Activated CD4-positive, alpha-beta T cell treated with anti-CD3 and anti-CD28 coated beads, Interleukin-2, amount 50 U/mL, for 16 hours (primary cell): ENCODE results near the gene TRPM8.
"Not testable (repeated sequence)": the region's sequence is repeated elsewhere in the genome, so short reads cannot be mapped to it uniquely, and the experiment has no call there.

Experiments
- DNase-seq: peaks from one replicate; pipeline ENCODE4 v3.0.0-alpha.2; 2020

TRPM8 gene

DNA sequence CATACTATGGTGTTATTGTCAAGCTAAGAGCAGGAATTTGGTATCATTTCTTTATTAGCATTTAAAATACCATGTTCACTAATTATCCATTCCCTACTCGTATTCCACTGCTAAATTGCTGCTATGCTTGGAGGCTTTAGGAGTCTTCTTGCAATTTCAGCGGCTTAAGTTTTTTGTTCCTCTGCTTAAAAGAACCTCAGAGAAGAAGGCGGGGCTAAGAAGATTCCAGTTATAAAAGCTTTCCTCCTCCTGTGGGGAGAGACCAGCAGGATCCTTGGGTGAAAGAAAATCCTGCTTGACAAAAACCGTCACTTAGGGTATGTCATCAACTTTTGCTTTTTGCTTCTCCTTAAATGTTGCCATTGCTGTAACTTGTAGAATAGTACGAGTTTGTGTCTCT is at the start of gene TRPM8:
Gene TRPM8, plus strand, starts transcription at position 258 of the 400 bp plus-strand sequence. CDS start 9,165 bp downstream, outside the sequence.
- no peak for DNase-seq

DNA sequence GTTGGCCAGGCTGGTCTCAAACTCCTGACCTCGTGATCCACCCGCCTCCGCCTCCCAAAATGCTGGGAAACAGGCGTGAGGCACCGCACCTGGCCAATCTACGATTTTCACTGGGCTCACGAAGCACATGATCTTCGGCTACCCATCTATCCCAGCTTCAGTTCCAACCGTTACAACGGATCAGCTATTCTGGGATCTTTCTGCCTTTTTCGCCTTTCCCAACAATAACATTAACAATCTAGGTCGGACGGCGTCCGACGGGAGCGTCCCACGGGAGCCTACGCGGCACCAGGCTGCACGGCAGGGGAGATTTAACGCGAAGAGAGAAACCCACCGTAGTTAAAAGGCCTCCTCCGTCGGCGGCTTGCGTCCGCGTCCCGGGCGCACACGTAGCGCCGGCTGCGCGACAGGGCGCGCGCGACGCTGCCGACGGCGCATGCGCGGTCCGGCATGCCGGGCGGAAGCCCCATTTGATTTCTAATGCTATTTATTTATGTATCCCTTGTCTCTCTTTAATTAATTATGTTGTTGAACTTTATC is 49.1 kb upstream of the TRPM8 start, which contains the start of gene MSL3B:
Gene MSL3B, minus strand, starts transcription at position 394 of the 540 bp plus-strand sequence.
- peak; percentile 58 for DNase-seq

DNA sequence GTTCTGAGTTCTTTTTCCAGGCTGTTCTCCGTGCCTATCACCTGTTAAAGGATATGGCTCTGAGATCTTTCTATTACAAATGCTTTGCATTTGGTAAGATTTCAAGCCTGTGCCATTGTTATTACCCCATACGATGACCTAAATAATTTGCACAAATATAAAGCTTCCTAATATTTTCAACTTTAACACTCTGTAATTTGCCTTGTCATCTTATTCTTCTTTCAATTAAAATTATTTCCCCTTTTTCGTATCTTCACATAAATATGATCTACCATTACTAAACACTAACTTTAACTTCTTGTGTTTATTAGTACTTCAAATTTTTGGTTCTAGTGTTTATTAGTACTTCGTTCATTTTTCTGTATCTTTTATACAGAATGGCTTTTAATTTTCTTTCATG is 45.7 kb upstream of the TRPM8 start:
- DNase-seq, result no peak

DNA sequence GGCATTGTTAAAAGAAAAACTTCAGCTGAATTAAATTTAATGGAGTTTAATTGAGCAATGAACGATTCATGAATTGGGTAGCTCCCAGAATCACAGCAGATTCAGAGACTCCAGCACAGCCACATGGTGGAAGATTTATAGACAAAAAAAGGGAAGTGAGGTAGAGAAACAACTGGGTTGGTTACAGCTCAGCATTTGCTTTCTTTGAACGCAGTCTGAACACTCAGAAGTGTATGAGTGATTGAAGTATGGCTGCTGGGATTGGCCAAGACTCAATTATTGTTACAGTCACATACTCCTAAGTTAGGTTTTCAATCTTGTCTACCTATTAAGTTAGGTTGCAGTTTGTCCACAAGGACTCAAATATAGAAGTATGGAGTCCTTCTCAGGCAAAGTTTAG is 45.0 kb upstream of the TRPM8 start:
- DNase-seq, result not testable (repeated sequence)

- no peak for DNase-seq
Observed at GRCh38 chr2:233882353-233882752, 34.8 kb upstream of the TRPM8 start.

DNA sequence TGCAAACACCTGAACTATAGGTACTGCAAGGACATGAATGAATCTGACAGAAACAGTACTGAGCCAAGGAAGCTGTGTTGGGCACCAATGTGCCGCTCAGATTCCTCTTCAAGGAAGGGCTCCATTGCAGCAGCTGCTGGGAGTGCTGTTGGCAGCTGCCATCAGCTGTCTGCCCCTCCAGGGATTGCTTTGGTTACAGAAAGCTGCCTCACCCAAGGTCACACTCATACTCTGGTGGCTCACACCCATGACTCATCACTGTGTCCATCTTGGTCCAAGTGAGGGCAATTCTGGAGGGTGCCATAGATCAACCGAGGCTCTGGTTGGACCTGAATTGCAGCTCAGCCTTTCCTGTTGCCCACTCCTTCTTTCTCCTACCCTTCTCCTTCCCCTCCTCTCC is 24.4 kb upstream of the TRPM8 start:
- DNase-seq, result no peak

- DNase-seq, result not testable (repeated sequence)
Observed at GRCh38 chr2:233896253-233896652, 20.9 kb upstream of the TRPM8 start.

GRCh38 chr2:233901367-233901766 is 15.8 kb upstream of the TRPM8 start:
- no peak for DNase-seq

- DNase-seq, result no peak
Observed at GRCh38 chr2:233901884-233902283, 15.3 kb upstream of the TRPM8 start.

- DNase-seq, result no peak
Observed at GRCh38 chr2:233905945-233906344, 11.2 kb upstream of the TRPM8 start.

- DNase-seq, result no peak
Observed at GRCh38 chr2:233907627-233908026, 9.5 kb upstream of the TRPM8 start.

DNA sequence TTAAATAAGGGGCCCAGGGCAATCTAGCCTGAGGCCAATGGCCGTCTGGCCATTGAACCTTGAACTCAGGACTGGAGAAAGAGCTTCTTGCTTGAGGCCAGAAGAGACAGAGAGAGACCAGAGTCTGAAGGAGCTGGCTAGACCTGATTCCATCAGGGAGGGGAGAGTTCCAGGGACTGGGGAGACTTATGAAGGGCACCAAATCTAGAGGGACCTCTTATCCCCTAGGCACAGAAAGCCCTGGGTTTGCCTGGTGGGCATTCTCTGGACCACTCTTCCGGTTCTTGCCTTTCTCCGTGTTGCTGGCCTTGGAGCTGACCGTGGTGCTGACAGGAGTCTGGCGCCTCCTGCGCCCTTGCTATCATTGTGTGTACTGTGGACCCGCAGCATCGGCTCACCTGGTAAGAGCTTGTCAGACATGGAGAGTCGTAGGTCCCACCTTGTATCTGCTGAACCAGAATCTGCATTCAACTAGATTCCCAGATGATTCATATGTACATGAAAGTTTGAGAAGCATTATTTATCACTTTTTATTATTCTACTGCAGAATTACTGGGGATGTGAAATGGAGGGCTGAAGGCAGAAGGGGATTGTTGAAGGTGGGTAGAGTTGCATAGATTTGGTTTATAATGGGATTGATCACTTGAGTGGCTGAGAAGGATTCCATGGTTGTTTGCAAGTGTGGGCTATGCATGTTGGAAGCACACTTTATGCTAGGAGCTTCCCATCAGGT is 4.3 kb upstream of the TRPM8 start:
- peak; percentile 9 for DNase-seq

GRCh38 chr2:233915128-233915527 is 2.0 kb upstream of the TRPM8 start:
- no peak for DNase-seq

- DNase-seq, result no peak
Observed at GRCh38 chr2:233919319-233919718, 2.1 kb downstream of the TRPM8 start.

DNA sequence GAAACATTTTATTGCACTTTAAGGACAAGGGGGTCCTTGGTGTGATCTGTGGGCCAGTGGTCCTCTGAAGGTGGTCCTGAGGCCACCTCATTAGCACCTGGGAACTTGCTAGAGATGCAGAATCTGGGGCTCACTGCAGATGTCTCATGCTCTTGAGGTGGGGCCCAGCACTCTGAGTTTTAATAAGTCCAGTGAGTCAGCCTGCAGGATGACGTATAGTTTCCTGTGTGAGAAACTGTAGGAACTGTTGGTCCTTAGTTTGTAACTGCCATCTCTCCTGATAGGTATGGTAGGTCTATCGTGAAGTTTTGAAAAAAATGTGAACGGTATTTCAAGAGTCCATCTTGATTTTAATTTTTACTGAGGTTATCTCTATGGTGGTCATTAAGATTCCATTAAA is 2.8 kb downstream of the TRPM8 start:
- peak; percentile 52 for DNase-seq

DNA sequence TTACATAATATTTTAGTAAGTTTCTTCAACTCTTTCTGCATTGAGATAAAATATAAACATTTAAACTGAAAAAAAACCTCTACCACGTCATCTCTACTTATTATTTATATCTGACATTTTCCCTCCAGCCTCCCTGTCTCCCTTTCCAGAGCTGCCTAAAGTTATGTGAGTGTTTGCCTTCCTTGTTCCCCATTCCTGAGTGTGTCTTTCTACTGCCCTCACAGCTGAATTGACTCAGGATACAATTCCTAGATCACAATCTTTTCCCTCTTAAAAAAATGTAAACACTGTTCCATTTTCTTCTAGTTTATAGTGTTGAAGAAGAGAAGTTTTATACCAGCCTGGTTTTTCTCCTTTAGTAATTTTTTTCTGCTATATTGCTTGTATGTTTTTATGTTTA is 5.3 kb downstream of the TRPM8 start:
- no peak for DNase-seq

DNA sequence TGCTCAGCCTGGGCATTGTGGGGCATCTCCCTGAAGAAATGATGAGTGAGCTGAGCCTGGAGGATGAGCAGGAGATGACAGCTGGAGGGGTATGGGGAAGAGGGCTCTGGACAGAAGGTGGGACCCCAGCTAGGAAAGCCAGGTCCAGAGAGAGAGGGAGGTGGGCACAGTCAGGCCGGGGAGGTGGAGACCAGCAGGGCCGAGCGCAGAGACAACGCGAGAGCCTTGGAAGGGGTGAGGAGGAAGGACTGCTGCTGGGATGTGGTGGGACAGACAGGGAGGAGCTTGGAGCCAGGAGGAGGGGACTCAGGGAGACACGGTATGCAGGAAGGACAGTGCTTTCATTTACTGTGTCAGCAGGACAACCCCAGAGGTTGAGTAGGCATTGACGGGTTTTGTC is 8.2 kb downstream of the TRPM8 start:
- DNase-seq, result no peak

GRCh38 chr2:233926806-233927205 is 9.6 kb downstream of the TRPM8 start:
- DNase-seq, result no peak

GRCh38 chr2:233928594-233929351 is 11.6 kb downstream of the TRPM8 start:
- DNase-seq, result peak; percentile 12

DNA sequence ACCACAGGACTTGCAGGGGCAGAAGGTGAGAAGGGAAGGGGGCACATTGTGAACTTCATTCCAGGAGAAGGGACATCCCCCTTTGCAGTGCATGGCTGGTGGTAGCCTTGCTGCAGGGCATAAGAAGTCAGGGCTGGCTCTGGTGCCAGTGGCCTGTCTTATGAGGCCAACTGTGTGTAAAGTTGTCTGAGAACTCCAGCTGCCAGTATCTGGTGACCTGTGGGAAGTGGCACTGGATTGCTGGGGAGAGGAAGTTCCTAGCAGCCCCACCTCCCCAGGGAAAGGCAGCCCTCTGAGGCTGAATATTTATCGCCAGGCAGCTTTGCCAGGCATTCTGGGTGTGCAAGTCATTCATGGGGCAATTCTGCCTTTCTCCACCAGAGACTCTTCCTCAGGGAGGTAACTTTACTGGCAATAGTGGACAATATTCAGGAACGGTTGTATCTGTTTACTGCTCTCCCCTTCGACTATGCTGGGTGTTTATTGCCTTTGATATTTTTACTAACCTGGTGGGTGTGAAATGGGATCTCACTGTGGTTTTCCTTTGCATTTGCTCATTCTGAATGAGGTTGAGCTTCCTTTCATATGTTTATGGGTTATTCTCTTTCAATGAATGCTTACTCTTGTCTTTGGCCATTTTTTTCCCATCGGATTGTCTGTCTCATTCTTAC is 12.3 kb downstream of the TRPM8 start:
- no peak for DNase-seq

DNA sequence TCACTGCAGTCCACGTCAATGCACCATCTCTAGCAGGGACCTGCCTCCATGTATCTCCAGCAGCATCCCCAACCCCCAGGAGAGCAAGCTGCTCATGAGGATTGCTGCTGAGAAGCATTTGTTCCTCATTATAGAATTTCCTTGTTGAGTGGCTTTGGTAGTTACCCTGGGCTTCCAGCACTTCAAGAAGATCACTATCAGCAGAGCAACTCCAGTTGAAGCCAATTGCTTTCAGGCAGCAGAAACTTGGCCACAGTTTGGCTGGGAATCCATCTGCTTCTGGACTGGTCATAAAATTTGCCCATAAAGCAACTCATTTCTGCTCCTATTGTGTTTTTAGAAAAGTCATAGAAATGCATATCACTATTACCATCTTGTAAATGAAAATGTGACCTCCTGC is 17.4 kb downstream of the TRPM8 start:
- DNase-seq, result no peak

GRCh38 chr2:233935426-233935825 is 18.3 kb downstream of the TRPM8 start:
- no peak for DNase-seq

DNA sequence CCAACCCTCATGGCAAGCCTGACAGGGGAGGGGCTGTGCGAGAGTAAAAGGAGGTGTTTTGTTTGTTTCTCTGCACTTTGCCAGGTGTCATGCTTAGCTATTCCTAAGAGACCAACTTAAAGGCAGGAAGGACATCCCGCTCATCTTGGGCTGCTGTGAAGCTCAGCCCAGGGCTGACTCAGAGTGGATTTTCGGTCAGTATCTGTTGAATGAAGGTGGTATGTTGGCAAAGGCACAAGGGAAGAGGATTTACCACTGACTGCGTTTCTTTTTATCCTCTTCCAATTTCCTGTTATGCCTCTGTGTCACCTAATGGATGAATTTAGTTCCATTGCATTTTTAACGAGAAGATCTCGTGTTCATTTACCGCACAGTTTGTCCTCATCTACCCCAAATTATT is 18.9 kb downstream of the TRPM8 start:
- DNase-seq, result no peak
